NCI-H748 treated with DMSO at 0.1 percent for 48 hours (cell line): ENCODE measurements around the gene SLC25A24.
"Not testable (repeated sequence)": the region's sequence is repeated elsewhere in the genome, so short reads cannot be mapped to it uniquely, and the experiment has no call there.

Source experiments
- DNase-seq: peaks from one replicate; lab custom pipeline; 2025; lab: John Stamatoyannopoulos, UW

SLC25A24 gene

GRCh38 chr1:108199781-108200686 lies at the start of gene SLC25A24:
Gene SLC25A24, minus strand, starts transcription at chr1:108200343. Its CDS starts 205 bp downstream, at chr1:108200138.
- DNase-seq: peak; percentile 40

- not testable (repeated sequence) for DNase-seq
Observed at GRCh38 chr1:108243976-108244375, 43.8 kb upstream of the SLC25A24 start, which contains the start of gene NBPF4. Gene NBPF4, minus strand, starts transcription at chr1:108244076. Its CDS starts 315 bp downstream, at chr1:108243761.

- not testable (repeated sequence) for DNase-seq
Observed at GRCh38 chr1:108239426-108239825, 39.3 kb upstream of the SLC25A24 start.

- DNase-seq: not testable (repeated sequence)
Observed at GRCh38 chr1:108235308-108235707, 35.2 kb upstream of the SLC25A24 start.

GRCh38 chr1:108232183-108232582 lies 32.0 kb upstream of the SLC25A24 start:
- DNase-seq: not testable (repeated sequence)

- DNase-seq: not testable (repeated sequence)
Observed at GRCh38 chr1:108229976-108230375, 29.8 kb upstream of the SLC25A24 start.

- DNase-seq: not testable (repeated sequence)
Observed at GRCh38 chr1:108227772-108228171, 27.6 kb upstream of the SLC25A24 start.

- DNase-seq: not testable (repeated sequence)
Observed at GRCh38 chr1:108226855-108227254, 26.7 kb upstream of the SLC25A24 start.

GRCh38 chr1:108223226-108223625 lies 23.1 kb upstream of the SLC25A24 start:
- not testable (repeated sequence) for DNase-seq

GRCh38 chr1:108217515-108218174 lies 17.5 kb upstream of the SLC25A24 start:
- not testable (repeated sequence) for DNase-seq

- not testable (repeated sequence) for DNase-seq
Observed at GRCh38 chr1:108217007-108217406, 16.9 kb upstream of the SLC25A24 start.

GRCh38 chr1:108216028-108216890 lies 16.1 kb upstream of the SLC25A24 start:
- DNase-seq: not testable (repeated sequence)

- DNase-seq: peak; percentile 35
Observed at GRCh38 chr1:108214641-108215465, 14.7 kb upstream of the SLC25A24 start.

- no peak for DNase-seq
Observed at GRCh38 chr1:108211014-108211413, 10.9 kb upstream of the SLC25A24 start.

- no peak for DNase-seq
Observed at GRCh38 chr1:108209456-108210108, 9.4 kb upstream of the SLC25A24 start.

- no peak for DNase-seq
Observed at GRCh38 chr1:108208724-108209446, 8.7 kb upstream of the SLC25A24 start.

- not testable (repeated sequence) for DNase-seq
Observed at GRCh38 chr1:108203582-108203981, 3.4 kb upstream of the SLC25A24 start.

- no peak for DNase-seq
Observed at GRCh38 chr1:108201687-108202086, 1.5 kb upstream of the SLC25A24 start.

- DNase-seq: peak; percentile 67
Observed at GRCh38 chr1:108200687-108201051, 526 bp upstream of the SLC25A24 start.
